GM12873 (cell line): ENCODE results near the gene SSBP1.

Experiments
- CTCF ChIP-seq: IDR thresholded peaks from 2 replicates; pipeline ENCODE4 v1.5.1; 2012; ENCODE audit warnings: low read depth, mild to moderate bottlenecking, moderate library complexity, low read length, control low read depth; ENCODE audit not compliant: insufficient read depth; ENCODE audit errors: missing control alignments

SSBP1 gene

GRCh38 chr7:141712603-141713255 is 25.4 kb upstream of the SSBP1 start:
- TF ChIP-seq CTCF: no peak

GRCh38 chr7:141713890-141714289 is 24.3 kb upstream of the SSBP1 start:
- TF ChIP-seq CTCF: no peak

- TF ChIP-seq CTCF: no peak
Measured at GRCh38 chr7:141714571-141714970, 23.6 kb upstream of the SSBP1 start.

- TF ChIP-seq CTCF: no peak
Measured at GRCh38 chr7:141715018-141715417, 23.1 kb upstream of the SSBP1 start.

- no peak for TF ChIP-seq CTCF
Measured at GRCh38 chr7:141715794-141716689, 22.1 kb upstream of the SSBP1 start.

GRCh38 chr7:141717450-141717849 is 20.7 kb upstream of the SSBP1 start:
- no peak for TF ChIP-seq CTCF

- TF ChIP-seq CTCF: no peak
Measured at GRCh38 chr7:141722529-141722928, 15.6 kb upstream of the SSBP1 start.
